Chondrocyte (in vitro differentiated cells): ENCODE results near the gene TIPARP. TPM values are rescaled to one million over a fixed set of nuclear protein-coding genes. Genes with fewer than 3 reads are reported as not detected.

Experiments used
- DNase-seq: peaks from one replicate; pipeline ENCODE4 v3.0.0; 2021; ENCODE audit warnings: mixed read lengths, low spot score
- H3K27ac Mint-ChIP-seq: one replicate; pipeline ENCODE4 v1.8.0; 2021; ENCODE audit warnings: mild to moderate bottlenecking, moderate library complexity, mixed read lengths; ENCODE audit not compliant: unreplicated experiment
- H3K27me3 Mint-ChIP-seq: 2 replicates; pipeline ENCODE4 v1.8.0; 2021; ENCODE audit warnings: low read depth, mixed read lengths
- H3K36me3 Mint-ChIP-seq: 2 replicates; pipeline ENCODE4 v1.8.0; 2021; ENCODE audit warnings: low read depth, mixed read lengths
- H3K4me1 Mint-ChIP-seq: 2 replicates; pipeline ENCODE4 v1.8.0; 2021; ENCODE audit warnings: low read depth, mild to moderate bottlenecking, mixed read lengths
- H3K4me3 Mint-ChIP-seq: one replicate; pipeline ENCODE4 v1.8.0; 2021; ENCODE audit warnings: mild to moderate bottlenecking, moderate library complexity, mixed read lengths; ENCODE audit not compliant: unreplicated experiment
- H3K9me3 Mint-ChIP-seq: 2 replicates; pipeline ENCODE4 v1.8.0; 2021; ENCODE audit warnings: low read depth, mixed read lengths
- CTCF ChIP-seq: fragments of 200-600 bp; sonication (generic); IDR thresholded peaks from 2 replicates; pipeline ENCODE4 v1.5.0; 2021; ENCODE audit warnings: antibody characterized with exemption, mild to moderate bottlenecking, moderate library complexity
- total RNA-seq: library from RNA; stranded (reverse); gene quantifications from 3 replicates; pipeline ENCODE4 v1.2.1, GENCODE V29; 2021

TIPARP gene
- total RNA-seq, 1 donor from 2014 or later = 65.3 TPM

- Mint-ChIP-seq H3K4me1 (peaks cover 9% of the 10 kb centered on the region), H3K9me3 (no peaks in the 10 kb centered on the region), H3K36me3 (no peaks in the 10 kb centered on the region), H3K4me3 (no peak overlapping the region), H3K27me3 (no peaks in the 10 kb centered on the region), H3K27ac (no peak overlapping the region)
- DNase-seq = no peak
- no peak for TF ChIP-seq CTCF
Measured at GRCh38 chr3:156657862-156658731, 16.3 kb upstream of the TIPARP start.

GRCh38 chr3:156658732-156659090 lies 15.7 kb upstream of the TIPARP start:
- TF ChIP-seq CTCF = no peak
- peaks cover 9% of the 10 kb centered on the region for H3K4me1 Mint-ChIP-seq
- H3K36me3 Mint-ChIP-seq = no peaks in the 10 kb centered on the region
- no peak for DNase-seq
- no peak overlapping the region for H3K27ac Mint-ChIP-seq
- H3K27me3 Mint-ChIP-seq = no peaks in the 10 kb centered on the region
- no peak overlapping the region for H3K4me3 Mint-ChIP-seq
- no peaks in the 10 kb centered on the region for H3K9me3 Mint-ChIP-seq

- H3K4me1 Mint-ChIP-seq = peaks cover 9% of the 10 kb centered on the region
- no peak overlapping the region for H3K4me3 Mint-ChIP-seq
- H3K9me3 Mint-ChIP-seq = no peaks in the 10 kb centered on the region
- no peaks in the 10 kb centered on the region for H3K36me3 Mint-ChIP-seq
- H3K27ac Mint-ChIP-seq = no peak overlapping the region
- no peak for DNase-seq
- H3K27me3 Mint-ChIP-seq = no peaks in the 10 kb centered on the region
- no peak for TF ChIP-seq CTCF
Measured at GRCh38 chr3:156659260-156659659, 15.1 kb upstream of the TIPARP start.

- Mint-ChIP-seq H3K27ac (no peak overlapping the region), H3K27me3 (no peaks in the 10 kb centered on the region), H3K4me3 (no peak overlapping the region), H3K9me3 (no peaks in the 10 kb centered on the region), H3K4me1 (peaks cover 18% of the 10 kb centered on the region), H3K36me3 (no peaks in the 10 kb centered on the region)
- no peak for TF ChIP-seq CTCF
- no peak for DNase-seq
Measured at GRCh38 chr3:156661155-156661554, 13.2 kb upstream of the TIPARP start.

GRCh38 chr3:156664011-156664830 lies 10.2 kb upstream of the TIPARP start:
- Mint-ChIP-seq H3K4me1 (peaks cover 15% of the 10 kb centered on the region), H3K36me3 (no peaks in the 10 kb centered on the region), H3K4me3 (no peak overlapping the region), H3K27me3 (no peaks in the 10 kb centered on the region), H3K27ac (no peak overlapping the region), H3K9me3 (no peaks in the 10 kb centered on the region)
- TF ChIP-seq CTCF = no peak
- DNase-seq = no peak
